GM19468 (cell line): Measurements from ENCODE around the gene PMEL.
A peak's percentile ranks its signal among the peaks of the same experiment; 100 is the strongest.
"Not testable (repeated sequence)": the region's sequence is repeated elsewhere in the genome, so short reads cannot be mapped to it uniquely, and the experiment has no call there.

ENCODE experiments used
- ATAC-seq: cut with Tn5 transposase; IDR thresholded peaks from one replicate; pipeline ENCODE4 v1.9.1; 2021; ENCODE audit warnings: mild to moderate bottlenecking, moderate library complexity, moderate number of reproducible peaks; ENCODE audit not compliant: unreplicated experiment; ENCODE audit errors: extremely low read depth

PMEL gene

DNA sequence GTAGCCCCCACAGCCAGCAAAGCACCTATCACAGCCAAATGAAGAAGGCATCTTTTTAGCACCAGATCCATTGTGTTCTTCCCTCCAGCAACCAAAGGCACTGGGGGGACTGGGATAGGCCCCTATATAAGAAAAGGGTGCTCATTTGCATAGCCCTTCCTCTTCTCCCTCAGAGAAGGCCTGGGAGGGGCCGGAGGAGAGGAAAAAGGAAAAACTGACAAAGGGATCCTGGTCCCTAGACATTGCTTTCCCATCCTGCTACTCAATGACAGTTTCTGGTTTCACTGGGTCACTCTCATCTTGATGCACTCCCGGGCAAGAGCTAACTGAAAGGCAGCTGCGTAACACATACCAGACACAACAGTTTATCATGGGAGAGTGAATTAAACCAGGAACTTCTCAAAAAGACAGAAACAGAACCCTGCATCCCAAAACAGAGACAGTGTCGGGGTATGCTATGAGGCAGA, at the start of gene PMEL:
Gene PMEL (minus strand): TSS at position 102 of the 467 bp plus-strand sequence. CDS start 31 bp downstream, at position 71.
- no peak for ATAC-seq

- ATAC-seq: no peak
These were observed 48.4 kb upstream of the PMEL start for GRCh38 chr12:56014205-56014604.

DNA sequence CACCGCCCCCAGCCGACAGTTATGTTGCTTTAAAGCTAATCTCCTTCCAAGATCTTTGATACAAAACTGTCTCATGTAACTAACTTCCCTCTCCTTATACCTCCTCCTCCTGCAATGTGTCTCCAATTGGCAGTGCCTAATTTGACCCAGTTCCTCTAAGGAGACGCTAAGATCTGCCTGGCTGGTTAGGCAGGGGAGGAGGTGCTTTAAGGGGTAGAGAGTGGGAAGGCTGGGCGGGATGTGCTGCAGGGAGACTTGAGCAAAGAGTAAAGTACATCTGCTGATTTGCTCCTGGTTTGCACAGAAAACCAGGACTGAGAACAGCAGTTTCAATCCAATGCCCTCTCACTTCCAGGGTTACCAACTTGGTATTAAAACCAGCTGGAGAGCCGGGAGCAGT, 47.6 kb upstream of the PMEL start:
- no peak for ATAC-seq

DNA sequence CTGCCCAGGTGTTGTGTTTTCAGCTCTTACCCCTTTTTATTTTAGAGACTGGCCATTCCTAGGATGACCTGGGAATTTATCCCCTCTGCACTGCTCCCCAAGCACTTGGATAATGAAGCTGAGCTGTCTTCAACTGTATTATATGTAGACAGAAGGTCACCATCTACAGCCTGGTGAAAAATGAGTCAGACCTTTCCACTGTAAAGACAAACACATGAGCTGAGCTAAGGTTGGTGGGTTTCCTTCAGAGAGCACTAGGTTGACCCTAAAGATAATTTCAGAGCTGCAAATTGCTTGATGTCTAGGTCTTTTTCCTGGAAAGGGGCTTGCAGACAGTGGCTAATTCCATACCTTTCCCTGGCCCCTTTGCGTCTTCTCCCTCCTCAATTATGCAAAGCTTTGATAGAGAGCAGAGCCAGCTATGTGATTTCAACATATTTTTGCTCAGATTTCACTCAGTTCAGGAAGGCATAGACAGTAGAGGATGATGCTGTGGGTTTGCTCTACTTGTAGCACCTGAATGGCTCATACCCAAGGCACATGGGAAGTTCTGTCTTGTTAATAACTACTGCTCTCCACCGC, 45.8 kb upstream of the PMEL start:
- ATAC-seq: no peak

- no peak for ATAC-seq
These were observed 44.3 kb upstream of the PMEL start for GRCh38 chr12:56010111-56010570.

DNA sequence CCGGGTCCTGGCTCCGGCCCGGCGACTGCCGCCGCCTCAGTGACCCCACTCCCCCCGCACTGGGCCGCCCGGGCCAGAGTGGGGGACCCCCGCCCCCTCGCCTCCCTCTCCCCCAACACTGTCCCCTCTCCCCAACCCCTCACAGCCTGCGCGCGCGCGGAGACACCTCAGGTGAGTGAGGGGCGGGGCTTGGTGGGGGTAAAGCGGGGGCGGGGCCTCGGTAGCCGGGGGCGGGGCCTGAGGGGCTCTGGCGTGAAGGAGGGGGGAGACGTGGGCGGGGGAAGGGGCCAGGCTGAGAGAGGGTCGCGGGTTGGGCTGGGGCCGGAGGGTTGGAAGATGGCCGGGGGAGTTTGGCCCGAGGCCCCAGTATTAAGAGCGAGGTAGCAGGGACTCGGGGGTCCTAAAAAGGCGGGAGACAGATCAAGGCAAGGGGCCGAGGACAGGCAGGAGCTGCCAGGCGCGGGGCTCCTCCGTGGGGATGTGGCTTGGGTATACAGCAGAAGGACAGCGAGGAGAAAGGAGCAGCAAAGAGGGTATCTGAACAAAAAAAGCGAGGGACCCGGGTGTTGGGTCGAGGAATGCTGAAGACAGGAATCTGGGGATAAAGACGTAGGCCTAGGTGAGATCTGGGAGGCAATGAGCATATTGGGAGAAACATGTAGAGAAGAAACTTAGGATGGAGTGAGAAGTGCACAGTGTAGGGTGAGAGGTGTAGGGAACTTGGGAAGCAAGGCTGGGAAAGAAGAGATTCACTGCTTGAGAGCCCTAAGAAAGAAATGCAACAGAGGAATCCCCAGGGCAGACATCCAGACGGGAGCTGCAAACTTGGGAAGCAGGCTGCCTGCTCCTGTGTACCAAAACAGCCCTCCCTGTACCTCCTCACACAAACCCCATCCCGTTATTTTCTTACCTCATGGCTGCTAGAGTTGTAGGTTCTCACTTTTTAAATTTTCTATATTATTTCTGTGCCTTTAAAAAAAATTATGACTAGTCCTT, 42.0 kb upstream of the PMEL start:
- no peak for ATAC-seq

DNA sequence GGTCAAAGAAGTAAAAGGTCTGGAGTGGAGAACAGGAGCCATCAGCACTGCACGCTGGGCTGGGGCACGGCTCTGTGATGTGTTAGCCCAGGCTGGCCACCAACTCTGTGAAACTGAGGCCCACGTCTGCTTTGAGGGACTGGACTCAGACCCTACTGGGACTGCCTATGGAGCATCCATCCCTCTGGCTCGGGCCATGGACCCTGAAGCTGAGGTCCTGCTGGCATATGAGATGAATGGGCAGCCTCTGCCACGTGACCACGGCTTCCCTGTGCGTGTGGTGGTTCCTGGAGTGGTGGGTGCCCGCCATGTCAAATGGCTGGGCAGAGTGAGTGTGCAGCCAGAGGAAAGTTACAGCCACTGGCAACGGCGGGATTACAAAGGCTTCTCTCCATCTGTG, 38.4 kb upstream of the PMEL start:
- no peak for ATAC-seq

DNA sequence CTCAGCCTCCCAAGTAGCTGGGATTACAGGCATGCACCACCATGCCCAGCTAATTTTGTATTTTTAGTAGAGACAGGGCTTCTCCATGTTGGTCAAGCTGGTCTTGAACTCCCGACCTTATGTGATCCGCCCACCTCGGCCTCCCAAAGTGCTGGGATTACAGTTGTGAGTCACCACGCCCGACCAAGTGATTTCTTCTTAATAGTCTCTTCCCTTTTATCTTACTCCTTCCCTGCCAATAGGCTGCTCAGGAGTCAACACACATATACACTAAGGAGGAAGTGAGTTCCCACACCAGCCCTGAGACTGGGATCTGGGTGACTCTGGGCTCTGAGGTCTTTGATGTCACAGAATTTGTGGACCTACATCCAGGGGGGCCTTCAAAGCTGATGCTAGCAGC, 37.5 kb upstream of the PMEL start:
- not testable (repeated sequence) for ATAC-seq

GRCh38 chr12:56001487-56002100, 35.8 kb upstream of the PMEL start:
- ATAC-seq: no peak

DNA sequence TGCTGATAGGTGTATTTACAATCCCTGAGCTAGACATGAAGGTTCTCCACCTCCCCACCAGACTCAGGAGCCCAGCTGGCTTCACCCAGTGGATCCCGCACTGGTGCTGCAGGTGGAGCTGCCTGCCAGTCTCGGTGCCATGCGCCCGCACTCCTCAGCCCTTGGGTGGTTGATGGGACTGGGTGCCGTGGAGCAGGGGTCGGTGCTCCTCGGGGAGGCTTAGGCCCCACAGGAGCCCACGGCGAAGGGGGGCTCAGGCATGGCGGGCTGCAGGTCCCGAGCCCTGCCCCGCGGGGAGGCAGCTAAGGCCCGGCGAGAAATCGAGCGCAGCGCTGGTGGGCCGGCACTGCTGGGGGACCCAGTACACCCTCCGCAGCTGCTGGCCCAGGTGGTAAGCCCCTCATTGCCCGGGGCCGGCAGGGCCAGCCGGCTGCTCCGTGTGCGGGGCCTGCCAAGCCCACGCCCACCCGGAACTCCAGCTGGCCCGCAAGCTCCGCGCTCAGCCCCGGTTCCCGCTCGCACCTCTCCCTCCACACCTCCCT, 34.2 kb upstream of the PMEL start:
- not testable (repeated sequence) for ATAC-seq

DNA sequence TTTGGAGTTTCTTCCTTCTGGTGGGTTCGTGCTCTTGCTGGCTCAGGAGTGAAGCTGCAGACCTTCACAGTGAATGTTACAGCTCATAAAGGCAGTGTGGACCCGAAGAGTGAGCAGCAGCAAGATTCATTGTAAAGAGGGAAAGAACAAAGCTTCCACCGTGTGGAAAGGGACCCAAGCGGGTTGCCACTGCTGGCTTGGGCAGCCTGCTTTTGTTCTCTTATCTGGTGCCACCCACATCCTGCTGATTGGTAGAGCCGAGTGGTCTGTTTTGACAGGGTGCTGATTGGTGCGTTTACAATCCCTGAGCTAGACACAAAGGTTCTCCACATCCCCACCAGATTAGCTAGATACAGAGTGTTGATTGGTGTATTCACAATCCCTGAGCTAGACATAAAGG, 33.7 kb upstream of the PMEL start:
- ATAC-seq: not testable (repeated sequence)

DNA sequence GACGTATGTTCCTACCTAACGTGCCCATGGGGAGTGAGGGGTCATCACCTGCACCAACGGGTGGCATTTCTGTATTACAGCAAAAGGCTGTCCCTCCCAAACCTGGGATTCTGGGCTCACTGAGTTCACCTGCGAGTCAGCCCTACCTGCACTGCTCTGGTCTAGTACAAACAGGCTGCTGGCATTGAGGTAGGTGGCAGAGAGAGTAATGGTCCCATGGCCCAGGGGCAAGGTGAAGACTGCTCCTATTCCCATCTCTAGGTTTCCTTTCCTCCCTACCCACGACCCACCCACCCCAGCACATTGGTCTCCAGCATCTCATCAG, 31.7 kb upstream of the PMEL start:
- no peak for ATAC-seq

DNA sequence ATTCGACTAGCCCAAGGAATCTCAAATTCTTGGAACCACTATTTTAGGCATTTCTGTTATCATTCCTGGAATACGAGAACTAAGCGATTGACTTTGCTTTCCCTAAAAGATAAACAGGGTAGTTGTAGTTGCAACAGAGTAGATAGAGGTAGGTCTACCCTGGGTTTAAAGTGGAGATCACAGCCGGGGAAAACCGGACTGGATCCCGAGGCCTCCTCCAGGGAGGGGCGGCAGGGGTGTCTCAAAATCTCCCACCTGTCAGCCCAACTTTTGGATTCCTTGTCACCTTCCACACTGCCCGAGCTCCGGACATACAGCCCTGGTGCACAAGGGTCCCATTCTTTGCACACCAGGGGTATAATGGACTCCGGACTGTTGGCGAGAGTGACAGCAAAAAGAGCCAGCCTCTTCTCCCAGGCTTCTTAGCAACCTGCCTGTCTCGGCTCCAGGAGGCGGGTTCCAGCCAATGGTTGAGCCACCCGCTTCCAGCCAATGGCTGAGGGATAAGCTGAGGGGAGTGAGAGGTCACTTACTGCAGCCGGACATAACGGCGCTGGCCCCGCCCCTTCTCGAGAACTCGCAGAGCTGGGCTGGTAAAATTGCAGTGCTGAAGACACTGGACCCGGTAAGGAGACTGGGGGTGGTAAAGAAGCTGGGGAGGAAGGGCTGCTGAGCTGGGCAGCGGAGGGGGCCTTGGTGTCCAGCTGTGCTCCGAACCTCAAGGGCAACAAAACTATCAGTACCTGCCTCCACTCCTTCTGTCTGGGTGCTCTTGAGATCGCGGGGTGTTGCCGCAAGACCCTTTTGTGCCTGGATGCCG, 31.1 kb upstream of the PMEL start, which contains the start of gene SUOX:
Gene SUOX (plus strand): TSS at position 562 of the 820 bp plus-strand sequence. CDS start 4,946 bp downstream, outside the sequence.
- peak; percentile 89 for ATAC-seq

DNA sequence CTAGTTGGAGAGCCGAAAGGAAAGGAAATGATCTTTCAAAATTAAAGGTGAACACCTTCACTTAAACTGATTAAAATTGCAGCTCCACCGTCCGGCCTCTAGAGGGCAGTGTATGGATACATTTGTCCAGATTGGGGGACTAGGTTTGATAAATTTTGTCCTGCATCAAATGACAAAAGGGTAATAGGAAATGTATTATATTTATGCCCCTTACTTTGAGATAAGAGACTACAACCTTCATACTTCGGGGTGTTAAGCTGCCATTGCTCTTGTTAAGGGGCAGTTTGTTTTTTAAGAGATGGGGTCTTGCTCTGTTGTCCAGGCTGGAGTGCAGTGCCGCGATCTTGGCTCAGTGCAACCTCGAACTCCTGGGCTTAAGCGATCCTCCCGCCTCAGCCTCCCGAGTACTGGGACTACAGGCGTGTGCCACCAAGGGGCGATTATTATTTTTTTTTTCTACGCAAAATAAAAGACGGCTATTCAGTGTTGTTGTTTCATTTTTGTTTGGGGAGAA, 30.4 kb upstream of the PMEL start:
- no peak for ATAC-seq

DNA sequence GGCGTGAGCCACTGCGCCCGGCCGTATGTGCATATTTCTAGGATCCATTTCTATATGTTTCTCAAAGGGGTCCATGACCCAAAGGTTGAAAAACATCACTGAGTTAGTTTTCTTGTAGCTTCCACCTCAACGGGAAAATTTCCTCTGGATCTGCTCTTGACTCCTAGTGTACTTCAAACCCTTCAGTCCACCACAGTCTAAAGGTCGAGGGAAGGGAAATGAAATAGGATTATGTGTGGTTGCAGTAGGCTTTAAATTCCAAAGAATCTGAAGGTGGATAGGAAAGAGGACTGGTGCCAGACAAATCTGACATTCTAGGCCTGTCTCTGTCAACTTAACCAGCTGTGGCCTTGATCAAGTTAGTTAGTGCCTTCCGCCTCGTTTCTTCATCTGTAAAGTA, 29.5 kb upstream of the PMEL start:
- no peak for ATAC-seq

- ATAC-seq: no peak
These were observed 27.5 kb upstream of the PMEL start for GRCh38 chr12:55993230-55993853.

- no peak for ATAC-seq
These were observed 25.3 kb upstream of the PMEL start for GRCh38 chr12:55991110-55991509.

GRCh38 chr12:55985976-55986375, 20.1 kb upstream of the PMEL start:
- not testable (repeated sequence) for ATAC-seq

- ATAC-seq: no peak
These were observed 19.5 kb upstream of the PMEL start for GRCh38 chr12:55985341-55985740.
